GM12864 (cell line): ENCODE results near the gene MSLN.
A peak's percentile ranks its signal among the peaks of the same experiment; 100 is the strongest.

Experiments used
- DNase-seq: peaks from one replicate; pipeline ENCODE4 v3.0.0-alpha.2; 2011; ENCODE audit warnings: low read depth
- H3K4me3 ChIP-seq: 2 replicates; pipeline ENCODE4 v1.5.1; 2011; ENCODE audit warnings: mild to moderate bottlenecking, low read depth, low read length, control low read depth
- TF ChIP-seq, protein P1 (sequence below): IDR thresholded peaks from 2 replicates; pipeline ENCODE4 v1.5.1; 2011; ENCODE audit warnings: low read depth, mild to moderate bottlenecking, moderate library complexity, low read length, control low read depth, inconsistent platforms; ENCODE audit errors: missing control alignments

Gene MSLN

DNA sequence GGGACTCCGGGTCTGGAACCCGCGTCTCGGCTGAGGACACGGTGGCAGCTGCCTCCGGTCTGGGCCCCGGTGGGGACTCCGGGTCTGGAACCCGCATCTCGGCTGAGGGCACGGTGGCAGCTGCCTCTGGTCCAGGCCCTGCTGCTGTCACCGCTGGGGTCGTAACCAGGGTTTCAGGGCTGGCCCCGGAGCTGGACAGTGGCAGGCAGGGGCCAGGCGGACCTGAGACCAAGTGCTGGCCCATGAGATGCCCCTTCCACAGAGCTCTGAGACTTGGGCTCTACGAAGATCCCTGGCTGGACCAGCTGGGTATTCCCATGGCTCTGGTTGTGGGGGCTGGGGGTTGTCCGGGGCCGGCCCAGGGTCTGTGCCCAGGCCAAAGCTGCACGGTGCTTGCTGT is 23.9 kb downstream of the MSLN start:
- DNase-seq = no peak
- no peak overlapping the region for H3K4me3 ChIP-seq
- TF ChIP-seq, protein P1, sequence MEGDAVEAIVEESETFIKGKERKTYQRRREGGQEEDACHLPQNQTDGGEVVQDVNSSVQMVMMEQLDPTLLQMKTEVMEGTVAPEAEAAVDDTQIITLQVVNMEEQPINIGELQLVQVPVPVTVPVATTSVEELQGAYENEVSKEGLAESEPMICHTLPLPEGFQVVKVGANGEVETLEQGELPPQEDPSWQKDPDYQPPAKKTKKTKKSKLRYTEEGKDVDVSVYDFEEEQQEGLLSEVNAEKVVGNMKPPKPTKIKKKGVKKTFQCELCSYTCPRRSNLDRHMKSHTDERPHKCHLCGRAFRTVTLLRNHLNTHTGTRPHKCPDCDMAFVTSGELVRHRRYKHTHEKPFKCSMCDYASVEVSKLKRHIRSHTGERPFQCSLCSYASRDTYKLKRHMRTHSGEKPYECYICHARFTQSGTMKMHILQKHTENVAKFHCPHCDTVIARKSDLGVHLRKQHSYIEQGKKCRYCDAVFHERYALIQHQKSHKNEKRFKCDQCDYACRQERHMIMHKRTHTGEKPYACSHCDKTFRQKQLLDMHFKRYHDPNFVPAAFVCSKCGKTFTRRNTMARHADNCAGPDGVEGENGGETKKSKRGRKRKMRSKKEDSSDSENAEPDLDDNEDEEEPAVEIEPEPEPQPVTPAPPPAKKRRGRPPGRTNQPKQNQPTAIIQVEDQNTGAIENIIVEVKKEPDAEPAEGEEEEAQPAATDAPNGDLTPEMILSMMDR = no peak

- no peak for DNase-seq
- TF ChIP-seq, protein P1 = peak; percentile 82
- no peak overlapping the region for H3K4me3 ChIP-seq
These were observed 25.3 kb downstream of the MSLN start for GRCh38 chr16:785563-786535.

GRCh38 chr16:787321-787966 is 26.9 kb downstream of the MSLN start:
- TF ChIP-seq, protein P1 = no peak
- H3K4me3 ChIP-seq = peak overlapping the region; percentile 99
- DNase-seq = no peak

GRCh38 chr16:787978-788398 is 27.5 kb downstream of the MSLN start, which contains the start of gene RPUSD1:
TSS of gene RPUSD1 (minus strand) at chr16:788381. CDS start at chr16:787737, 644 bp downstream.
- TF ChIP-seq, protein P1 = no peak
- DNase-seq = no peak

DNA sequence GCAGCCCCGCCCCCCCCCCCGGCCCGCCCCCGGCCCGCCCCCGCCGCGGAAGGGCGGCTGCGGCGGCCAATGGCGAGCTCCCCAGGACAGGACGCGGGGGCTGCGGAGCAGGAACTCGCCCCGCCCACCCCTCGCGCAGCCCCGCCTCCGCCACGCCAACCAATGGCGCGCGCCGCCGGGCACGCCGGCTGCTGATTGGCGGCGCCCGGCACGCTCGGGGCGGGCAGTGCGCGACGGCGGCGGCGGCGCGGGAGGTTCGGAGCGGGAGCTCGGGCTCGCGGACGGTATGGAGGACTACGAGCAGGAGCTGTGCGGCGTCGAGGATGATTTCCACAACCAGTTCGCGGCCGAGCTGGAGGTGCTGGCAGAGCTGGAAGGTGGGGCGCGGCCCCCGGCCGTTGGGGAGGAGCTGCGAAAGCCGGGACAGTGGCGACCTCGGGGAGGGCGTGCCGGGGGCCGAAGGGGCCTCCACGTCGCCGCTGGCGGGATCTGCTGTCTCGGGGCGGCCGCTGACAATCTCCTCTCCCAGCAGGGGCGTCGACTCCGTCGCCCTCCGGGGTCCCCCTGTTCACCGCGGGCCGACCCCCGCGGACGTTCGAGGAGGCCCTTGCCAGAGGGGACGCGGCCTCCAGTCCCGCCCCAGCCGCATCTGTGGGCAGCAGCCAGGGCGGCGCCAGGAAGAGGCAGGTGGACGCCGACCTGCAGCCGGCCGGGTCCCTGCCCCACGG is 28.0 kb downstream of the MSLN start, which contains the start of gene CHTF18:
CHTF18 (plus strand) TSS at position 222 of the 728 bp plus-strand sequence; CDS start at position 287, 65 bp downstream.
- peak within 1 kb of the TSS; percentile 99 for H3K4me3 ChIP-seq
- TF ChIP-seq, protein P1 = no peak
- peak; percentile 35 for DNase-seq

More at GRCh38 chr16:787978-788398, 27.5 kb downstream of the MSLN start, which contains the start of gene RPUSD1:
- H3K4me3 ChIP-seq = peak within 1 kb of the TSS; percentile 99

DNA sequence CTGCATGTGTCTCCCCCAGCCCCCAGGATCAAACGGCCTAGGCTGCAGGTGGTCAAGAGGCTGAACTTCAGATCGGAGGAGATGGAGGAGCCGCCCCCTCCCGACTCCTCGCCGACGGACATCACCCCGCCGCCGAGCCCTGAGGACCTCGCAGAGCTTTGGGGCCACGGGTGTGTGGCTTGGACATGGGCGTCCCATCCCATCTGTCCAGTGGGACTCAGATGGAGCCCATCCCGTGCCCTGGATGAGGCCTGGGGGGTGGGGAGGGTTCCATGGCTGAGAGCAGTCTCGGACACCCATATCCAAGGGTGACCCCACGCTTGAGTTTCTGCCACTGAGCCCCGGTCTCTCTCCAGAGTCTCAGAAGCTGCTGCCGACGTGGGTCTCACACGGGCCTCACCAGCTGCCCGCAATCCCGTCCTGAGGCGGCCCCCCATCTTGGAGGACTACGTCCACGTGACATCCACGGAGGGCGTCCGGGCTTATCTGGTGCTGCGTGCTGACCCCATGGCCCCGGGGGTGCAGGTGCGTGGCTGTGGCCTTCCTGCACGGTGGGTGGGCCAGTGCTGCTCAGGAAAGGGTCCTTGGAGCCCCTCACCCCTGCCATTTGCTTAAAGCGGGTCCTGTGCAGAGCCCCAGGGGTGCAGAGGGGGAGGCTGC is 28.8 kb downstream of the MSLN start:
- TF ChIP-seq, protein P1 = no peak
- peak overlapping the region; percentile 84 for H3K4me3 ChIP-seq
- DNase-seq = no peak
